ENCODE measurements around the gene UCK2.

UCK2 gene

GRCh38 chr1:165883056-165883455 lies 55.6 kb downstream of the UCK2 start:
- no peak for DNase-seq

- peak; percentile 9 for DNase-seq
These were observed 56.7 kb downstream of the UCK2 start for GRCh38 chr1:165884009-165884689.

- DNase-seq: no peak
These were observed 57.4 kb downstream of the UCK2 start for GRCh38 chr1:165884690-165885304.

GRCh38 chr1:165885305-165885694 lies 57.9 kb downstream of the UCK2 start:
- DNase-seq: no peak

GRCh38 chr1:165886193-165886592 lies 58.8 kb downstream of the UCK2 start:
- no peak for DNase-seq

GRCh38 chr1:165886983-165887382 lies 59.6 kb downstream of the UCK2 start:
- no peak for DNase-seq

GRCh38 chr1:165887877-165888551 lies 60.6 kb downstream of the UCK2 start:
- no peak for DNase-seq

GRCh38 chr1:165888552-165888920 lies 61.1 kb downstream of the UCK2 start:
- DNase-seq: no peak

GRCh38 chr1:165890684-165891083 lies 63.3 kb downstream of the UCK2 start:
- no peak for DNase-seq

GRCh38 chr1:165891111-165891860 lies 63.9 kb downstream of the UCK2 start:
- no peak for DNase-seq

- DNase-seq: no peak
These were observed 65.5 kb downstream of the UCK2 start for GRCh38 chr1:165892935-165893334.

- DNase-seq: no peak
These were observed 66.1 kb downstream of the UCK2 start for GRCh38 chr1:165893507-165893906.

GRCh38 chr1:165894591-165894990 lies 67.2 kb downstream of the UCK2 start:
- no peak for DNase-seq

GRCh38 chr1:165895451-165895871 lies 68.0 kb downstream of the UCK2 start:
- DNase-seq: no peak

GRCh38 chr1:165896277-165896676 lies 68.9 kb downstream of the UCK2 start:
- DNase-seq: no peak

GRCh38 chr1:165897326-165898303 lies 70.2 kb downstream of the UCK2 start:
- DNase-seq: no peak

- DNase-seq: no peak
These were observed 71.4 kb downstream of the UCK2 start for GRCh38 chr1:165898837-165899236.

GRCh38 chr1:165899461-165899941 lies 72.1 kb downstream of the UCK2 start:
- no peak for DNase-seq

GRCh38 chr1:165900576-165901380 lies 73.4 kb downstream of the UCK2 start:
- DNase-seq: no peak

- DNase-seq: no peak
These were observed 75.2 kb downstream of the UCK2 start for GRCh38 chr1:165902565-165902964.

GRCh38 chr1:165903672-165904071 lies 76.3 kb downstream of the UCK2 start:
- no peak for DNase-seq

Data from NCI-H510A treated with DMSO at 0.1 percent for 48 hours (cell line).